H1 (cell line): Measurements from ENCODE around the gene LHX2. TPM values are rescaled to one million over a fixed set of nuclear protein-coding genes. Genes with fewer than 3 reads are reported as not detected.

ENCODE experiments used
- CTCF ChIA-PET: fragments of 300-600 bp; sonication (Branson Sonifier 250); formaldehyde crosslinking; loops from one replicate; lab custom pipeline; 2021; ENCODE audit not compliant: partially characterized antibody; lab: Charles Lee
- POLR2A ChIA-PET: fragments of 300-600 bp; sonication (Branson Sonifier 250); formaldehyde crosslinking; loops from one replicate; lab custom pipeline; 2021; ENCODE audit warnings: inconsistent platforms; ENCODE audit not compliant: partially characterized antibody; lab: Charles Lee
- DNase-seq, 2 experiments: peaks; one replicate each; pipeline versions ENCODE4 v3.0.0 to v3.0.0-alpha.2; 2010 to 2022; ENCODE audit warnings: low spot score in 2 of 2, low read depth in 1 of 2, mixed read lengths in 1 of 2
- FAIRE-seq: peaks from 2 replicates; lab custom pipeline; 2011; peaks lifted over from hg19 to GRCh38; lab: Jason Lieb, UNC
- H2AFZ ChIP-seq: 2 replicates; pipeline ENCODE4 v1.8.1; 2012; ENCODE audit warnings: low read length, inconsistent platforms
- H2AK5ac ChIP-seq: 2 replicates; pipeline ENCODE4 v1.6.1; 2013; ENCODE audit warnings: low read depth, low read length
- H2BK120ac ChIP-seq: replicated peaks from 2 replicates; pipeline ENCODE3; 2013; ENCODE audit warnings: low read depth, low read length, inconsistent platforms
- H2BK12ac ChIP-seq: 2 replicates; pipeline ENCODE4 v1.6.1; 2013; ENCODE audit warnings: low read depth, low read length
- H2BK15ac ChIP-seq: 2 replicates; pipeline ENCODE4 v1.6.1; 2013; ENCODE audit warnings: low read length
- H2BK20ac ChIP-seq: 2 replicates; pipeline ENCODE4 v1.6.1; 2013; ENCODE audit warnings: low read length
- H2BK5ac ChIP-seq: 2 replicates; pipeline ENCODE4 v1.6.1; 2013; ENCODE audit warnings: low read depth, low read length
- H3K14ac ChIP-seq: 2 replicates; pipeline ENCODE4 v1.6.1; 2013; ENCODE audit warnings: inconsistent platforms; ENCODE audit not compliant: insufficient read length
- H3K18ac ChIP-seq: 2 replicates; pipeline ENCODE4 v1.6.1; 2013; ENCODE audit warnings: low read length; ENCODE audit errors: extremely low read depth
- H3K23ac ChIP-seq: 2 replicates; pipeline ENCODE4 v1.6.1; 2013; ENCODE audit warnings: inconsistent platforms; ENCODE audit not compliant: insufficient read length
- H3K23me2 ChIP-seq: 2 replicates; pipeline ENCODE4 v1.6.1; 2013; ENCODE audit warnings: low read depth, low read length
- H3K27ac ChIP-seq: 2 replicates; pipeline ENCODE4 v1.6.1; 2011; ENCODE audit warnings: low read depth, low read length, inconsistent platforms
- H3K27me3 ChIP-seq, 4 experiments: replicated peaks in 1 of 4; 1 replicate in 1 of 4; 2 replicates in 3 of 4; pipeline versions ENCODE4 v1.6.1 to v1.8.1; 2011 to 2013; ENCODE audit warnings: low read length in 3 of 4, mild to moderate bottlenecking in 3 of 4, inconsistent platforms in 2 of 4, mixed read lengths in 2 of 4, moderate library complexity in 1 of 4; ENCODE audit not compliant: control insufficient read depth in 3 of 4, insufficient read depth in 3 of 4; ENCODE audit errors: extremely low read depth in 1 of 4
- H3K36me3 ChIP-seq, 4 experiments: 2 replicates each; pipeline versions ENCODE4 v1.6.1 to v1.8.1; 2011 to 2013; ENCODE audit warnings: mild to moderate bottlenecking in 4 of 4, low read length in 3 of 4, moderate library complexity in 2 of 4, control low read depth in 1 of 4, inconsistent platforms in 1 of 4; ENCODE audit not compliant: insufficient read depth in 4 of 4, control insufficient read depth in 2 of 4
- H3K4ac ChIP-seq: replicated peaks from 2 replicates; pipeline ENCODE3; 2013; ENCODE audit warnings: low read length, low read depth, mixed read lengths, inconsistent platforms; ENCODE audit not compliant: insufficient read length
- H3K4me1 ChIP-seq, 4 experiments: replicated peaks in 1 of 4; 1 replicate in 1 of 4; 2 replicates in 3 of 4; pipeline versions ENCODE4 v1.6.1 to v1.8.1; 2011 to 2013; ENCODE audit warnings: low read length in 3 of 4, inconsistent platforms in 2 of 4, mixed read lengths in 1 of 4; ENCODE audit not compliant: insufficient read depth in 4 of 4, control insufficient read depth in 3 of 4
- H3K4me2 ChIP-seq, 2 experiments: 2 replicates each; pipeline versions ENCODE4 v1.6.1 to v1.8.1; 2011 to 2013; ENCODE audit warnings: low read depth in 2 of 2, low read length in 2 of 2, control low read depth in 1 of 2, inconsistent platforms in 1 of 2, mild to moderate bottlenecking in 1 of 2; ENCODE audit not compliant: insufficient read depth in 1 of 2
- H3K4me3 ChIP-seq, 4 experiments: fragments of 200-600, 300-600 bp in 1 of 4; sonication (generic), shearing (Covaris generic), sonication (Bioruptor Twin) in 1 of 4; 2 replicates each; pipeline versions ENCODE4 v1.5.1 to v1.8.1; 2011 to 2016; ENCODE audit warnings: low read length in 4 of 4, low read depth in 3 of 4, control low read depth in 2 of 4, inconsistent platforms in 2 of 4, mild to moderate bottlenecking in 2 of 4, mixed read lengths in 1 of 4, moderate library complexity in 1 of 4; ENCODE audit not compliant: insufficient read depth in 2 of 4; ENCODE audit errors: extremely low read depth in 1 of 4
- H3K56ac ChIP-seq: replicated peaks from 2 replicates; pipeline ENCODE3; 2013; ENCODE audit warnings: low read depth, mild to moderate bottlenecking, mixed read lengths, low read length, inconsistent platforms; ENCODE audit not compliant: insufficient read length
- H3K79me1 ChIP-seq: 2 replicates; pipeline ENCODE4 v1.6.1; 2013; ENCODE audit warnings: low read depth, low read length, control low read depth
- H3K79me2 ChIP-seq, 2 experiments: 2 replicates each; pipeline versions ENCODE4 v1.6.1 to v1.8.1; 2012 to 2013; ENCODE audit warnings: low read length in 2 of 2, mild to moderate bottlenecking in 2 of 2, inconsistent platforms in 1 of 2; ENCODE audit not compliant: insufficient read depth in 2 of 2, control insufficient read depth in 1 of 2
- H3K9ac ChIP-seq, 4 experiments: replicated peaks in 1 of 4; 1 replicate in 1 of 4; 2 replicates in 3 of 4; pipeline versions ENCODE4 v1.6.1 to v1.8.1; 2011 to 2013; ENCODE audit warnings: low read depth in 3 of 4, low read length in 3 of 4, control low read depth in 2 of 4, mild to moderate bottlenecking in 2 of 4, moderate library complexity in 2 of 4, inconsistent platforms in 1 of 4; ENCODE audit errors: extremely low read depth in 1 of 4
- H3K9me3 ChIP-seq, 2 experiments: 2 replicates each; pipeline versions ENCODE4 v1.6.1 to v1.8.1; 2012 to 2013; ENCODE audit warnings: mild to moderate bottlenecking in 2 of 2, moderate library complexity in 2 of 2, control low read depth in 1 of 2, inconsistent platforms in 1 of 2, low read depth in 1 of 2, low read length in 1 of 2, mixed read lengths in 1 of 2; ENCODE audit not compliant: insufficient read depth in 2 of 2
- H4K20me1 ChIP-seq, 2 experiments: replicated peaks in 1 of 2; 2 replicates each; pipeline versions ENCODE3 to v1.8.1; 2011 to 2013; ENCODE audit warnings: inconsistent platforms in 2 of 2, low read length in 2 of 2, mild to moderate bottlenecking in 1 of 2; ENCODE audit not compliant: insufficient read depth in 2 of 2, control insufficient read depth in 1 of 2
- H4K5ac ChIP-seq: 2 replicates; pipeline ENCODE4 v1.6.1; 2013; ENCODE audit warnings: low read length, low read depth, mixed read lengths, inconsistent platforms; ENCODE audit not compliant: insufficient read length
- H4K8ac ChIP-seq: 2 replicates; pipeline ENCODE4 v1.8.0; 2013; ENCODE audit warnings: mild to moderate bottlenecking, moderate library complexity, low read length, inconsistent platforms; ENCODE audit not compliant: insufficient read depth; ENCODE audit errors: extremely low read depth
- H4K91ac ChIP-seq: replicated peaks from 2 replicates; pipeline ENCODE3; 2013; ENCODE audit warnings: low read length, mixed read lengths, inconsistent platforms; ENCODE audit not compliant: insufficient read length
- EZH2 ChIP-seq: fragments of 200-600 bp; sonication (generic); IDR thresholded peaks from 2 replicates; pipeline ENCODE4 v1.7.1; 2012; ENCODE audit warnings: low read depth, mild to moderate bottlenecking, moderate library complexity, low read length, inconsistent platforms; ENCODE audit not compliant: severe bottlenecking
- NRF1 ChIP-seq: IDR thresholded peaks from 2 replicates; pipeline ENCODE4 v1.6.1; 2011; ENCODE audit warnings: mild to moderate bottlenecking, low read depth, low read length, improper control_type of control experiment
- POLR2A ChIP-seq, 2 experiments: IDR thresholded peaks; 1 replicate in 1 of 2; 2 replicates in 1 of 2; pipeline ENCODE4 v1.6.1; 2011; ENCODE audit warnings: low read depth in 2 of 2, low read length in 2 of 2, mild to moderate bottlenecking in 2 of 2; ENCODE audit errors: control extremely low read depth in 1 of 2
- RNF2 ChIP-seq: fragments of 200-900, 300-1000 bp; sonication (generic); IDR thresholded peaks from 2 replicates; pipeline ENCODE4 v1.7.1; 2016; ENCODE audit warnings: borderline replicate concordance, low read depth, mild to moderate bottlenecking, antibody characterized with exemption, low read length; ENCODE audit not compliant: poor library complexity, severe bottlenecking; ENCODE audit errors: missing control alignments
- RXRA ChIP-seq: IDR thresholded peaks from 2 replicates; pipeline ENCODE4 v1.6.1; 2011; ENCODE audit warnings: low read depth, mild to moderate bottlenecking, low read length, moderate library complexity; ENCODE audit not compliant: insufficient read depth
- SUZ12 ChIP-seq: fragments of 200-600 bp; sonication (generic); IDR thresholded peaks from 2 replicates; pipeline ENCODE4 v1.6.1; 2012; ENCODE audit warnings: mild to moderate bottlenecking, inconsistent platforms, low read length, moderate library complexity, mixed read lengths
- TCF12 ChIP-seq: IDR thresholded peaks from 2 replicates; pipeline ENCODE4 v1.6.1; 2011; ENCODE audit warnings: low read depth, mild to moderate bottlenecking, low read length
- WGBS, 2 experiments: shearing (Covaris generic) in 1 of 2; methylation state at CpG; one replicate each; pipeline versions ENCODE4 v1.1.6 to v1.1.7; 2013 to 2015; ENCODE audit warnings: low lambda C conversion rate in 2 of 2, mixed read lengths in 2 of 2, inconsistent platforms in 1 of 2, low coverage in 1 of 2, missing lambda C conversion rate in 1 of 2; ENCODE audit not compliant: insufficient replicate concordance in 2 of 2, insufficient coverage in 1 of 2, insufficient read length in 1 of 2; ENCODE audit errors: extremely low coverage in 1 of 2, missing lambda C conversion rate in 1 of 2; 5-methylcytosine and 5-hydroxymethylcytosine counted together
- polyA plus RNA-seq, 7 experiments: library from polyadenylated mRNA; depleted of rRNA in 3 of 7; stranded (reverse) in 5 of 7; unstranded in 2 of 7; fragments of >200 nt in 5 of 7; fragments of 200-250 nt in 2 of 7; gene quantifications; 1 replicate in 5 of 7; 2 replicates in 1 of 7; 4 replicates in 1 of 7; pipeline versions ENCODE4 v1.2.1 to v1.2.3, GENCODE V29; 2011 to 2013; ENCODE audit warnings: missing spikeins in 2 of 7, mixed read lengths in 2 of 7
- total RNA-seq: library from RNA; stranded (reverse); fragmentation: NEBNext Ultra II Directional; extraction: Animal tissue kit (Norgen Biotek cat#: 25700); gene quantifications from 2 replicates; pipeline ENCODE4 v1.2.1, GENCODE V29; 2021
- TF ChIP-seq, protein P1 (sequence below), 3 experiments: IDR thresholded peaks; 1 replicate in 2 of 3; 2 replicates in 1 of 3; pipeline versions ENCODE4 v1.5.1 to v1.6.1; 2011; ENCODE audit warnings: low read length in 3 of 3, mild to moderate bottlenecking in 3 of 3, inconsistent platforms in 2 of 3, low read depth in 1 of 3, moderate library complexity in 1 of 3; ENCODE audit not compliant: insufficient read depth in 1 of 3; ENCODE audit errors: control extremely low read depth in 1 of 3

LHX2 gene
- total and polyA plus RNA-seq, 2 of the 8 experiments (the other 6 are each of a cell fraction or from before 2014, with no cell fraction given) = 0.11 to 0.86 TPM

DNA sequence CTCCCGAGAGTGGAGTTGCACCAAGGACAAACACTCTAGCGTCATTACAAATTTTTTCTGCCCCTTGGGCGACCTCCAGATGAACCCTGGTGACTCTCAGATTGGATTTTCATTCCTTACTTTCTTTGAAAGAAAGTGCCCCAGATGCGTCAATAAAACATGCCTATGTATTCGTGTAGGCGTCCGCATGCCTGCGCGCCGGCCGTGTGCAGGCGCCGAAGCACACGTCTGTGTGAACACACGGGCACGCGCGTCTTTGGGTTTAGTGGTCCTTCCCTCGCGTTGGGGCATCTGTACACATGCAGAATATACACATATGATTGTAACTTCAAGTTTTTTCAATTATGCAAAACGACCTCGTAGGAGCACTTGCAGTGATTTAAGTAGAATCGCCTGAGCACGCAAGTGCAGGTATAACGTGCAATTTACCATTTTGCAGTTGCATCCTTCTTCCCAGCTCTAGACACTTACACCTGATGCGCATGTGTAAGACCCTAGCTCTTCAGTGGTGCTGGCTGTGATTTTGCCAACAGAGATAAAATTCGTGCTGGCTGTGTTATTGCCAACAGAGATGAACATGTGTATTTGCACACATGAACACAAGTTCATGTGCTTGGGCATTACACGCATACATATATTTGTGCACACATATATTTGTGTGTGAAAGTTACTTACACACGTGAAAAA lies 1.9 kb upstream of the LHX2 start:
- Histone ChIP-seq H3K56ac (no peak overlapping the region), H3K27me3 (peaks cover 87 to 98% (median 95%) of the 10 kb centered on the region in 4 experiments), H2AFZ (no peak overlapping the region), H3K9me3 (no peaks in the 10 kb centered on the region), H3K4ac (no peak overlapping the region), H2BK5ac (no peak overlapping the region), H3K4me2 (peak overlapping the region; percentile 62 to 78; a peak in 3 of 4 replicates), H4K91ac (no peak overlapping the region), H2BK20ac (no peak overlapping the region), H3K9ac (no peak overlapping the region), H4K8ac (no peak overlapping the region), H4K20me1 (peaks cover 23 to 35% of the 10 kb centered on the region in 2 experiments), H3K79me1 (no peaks in the 10 kb centered on the region), H2BK120ac (no peak overlapping the region), H3K27ac (no peak overlapping the region), H2AK5ac (no peak overlapping the region; the same call in 1 of the 2 replicates), H3K36me3 (peaks cover 0 to 13% (median 0%) of the 10 kb centered on the region in 4 experiments; a peak in 1 of 8 replicates), H2BK15ac (peak overlapping the region; percentile 67; the same call in 1 of the 2 replicates), H3K4me3 (peak overlapping the region in 1 of 4 experiments; percentile 67; a peak in 2 of 8 replicates), H4K5ac (no peak overlapping the region), H3K23ac (no peak overlapping the region), H2BK12ac (peak overlapping the region; percentile 63; the same call in 1 of the 2 replicates), H3K79me2 (no peaks in the 10 kb centered on the region), H3K23me2 (peaks cover 2% of the 10 kb centered on the region; the same call in 1 of the 2 replicates), H3K14ac (no peak overlapping the region), H3K4me1 (peaks cover 12 to 54% (median 24%) of the 10 kb centered on the region in 4 experiments), H3K18ac (no peak overlapping the region)
- 10% methylated on average over 29 of the region's 29 CpGs; no CpG with 5 or more reads in 1 of the 2 experiments for whole genome bisulfite sequencing, 2 experiments
- FAIRE-seq (no peak), DNase-seq (no peak)
- POLR2A ChIA-PET = interaction anchor here (1.3 to 1.6 kb wide), 3 partner anchors 8 to 11 kb away, joined by 3 to 6 read pairs (median 6); no protein-coding TSS in a partner anchor
- CTCF ChIA-PET = interaction anchor here (1.0 to 6.0 kb wide), 3 partner anchors 10 to 30 kb away, joined by 3 to 25 read pairs (median 3); no protein-coding TSS in a partner anchor
- TF ChIP-seq, protein P1, sequence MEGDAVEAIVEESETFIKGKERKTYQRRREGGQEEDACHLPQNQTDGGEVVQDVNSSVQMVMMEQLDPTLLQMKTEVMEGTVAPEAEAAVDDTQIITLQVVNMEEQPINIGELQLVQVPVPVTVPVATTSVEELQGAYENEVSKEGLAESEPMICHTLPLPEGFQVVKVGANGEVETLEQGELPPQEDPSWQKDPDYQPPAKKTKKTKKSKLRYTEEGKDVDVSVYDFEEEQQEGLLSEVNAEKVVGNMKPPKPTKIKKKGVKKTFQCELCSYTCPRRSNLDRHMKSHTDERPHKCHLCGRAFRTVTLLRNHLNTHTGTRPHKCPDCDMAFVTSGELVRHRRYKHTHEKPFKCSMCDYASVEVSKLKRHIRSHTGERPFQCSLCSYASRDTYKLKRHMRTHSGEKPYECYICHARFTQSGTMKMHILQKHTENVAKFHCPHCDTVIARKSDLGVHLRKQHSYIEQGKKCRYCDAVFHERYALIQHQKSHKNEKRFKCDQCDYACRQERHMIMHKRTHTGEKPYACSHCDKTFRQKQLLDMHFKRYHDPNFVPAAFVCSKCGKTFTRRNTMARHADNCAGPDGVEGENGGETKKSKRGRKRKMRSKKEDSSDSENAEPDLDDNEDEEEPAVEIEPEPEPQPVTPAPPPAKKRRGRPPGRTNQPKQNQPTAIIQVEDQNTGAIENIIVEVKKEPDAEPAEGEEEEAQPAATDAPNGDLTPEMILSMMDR (IDR thresholded peaks at IDR 0.05; ENCODE audit: control extremely low read depth in 1 of 3, insufficient read depth in 1 of 3, low read depth in 1 of 3, low read length in 3 of 3) = no peak
- TF ChIP-seq RNF2 (peak; percentile 92), POLR2A (IDR thresholded peaks at IDR 0.05; ENCODE audit: control extremely low read depth in 1 of 2, low read depth in 2 of 2, low read length in 2 of 2) (no peak), TCF12 (0 out of 2 replicates have a peak, but pooled peaks have one; percentile 10), RXRA (no peak), EZH2 (peak; percentile 80), NRF1 (no peak), SUZ12 (peak; percentile 70)
